ENCODE data around the gene CARMIL1. TPM values are rescaled to one million over a fixed set of nuclear protein-coding genes. Genes with fewer than 3 reads are reported as not detected.

CARMIL1 gene
- total and polyA plus RNA-seq, 7 experiments from 2014 or later, result 2.2 to 12.8 (median 9.3) TPM

GRCh38 chr6:25576919-25577318 is 297.7 kb downstream of the CARMIL1 start:
- Mint-ChIP-seq H3K27ac (no peak overlapping the region), H3K4me1 (peaks cover 1 to 20% (median 13%) of the 10 kb centered on the region in 7 donors), H3K9me3 (no peaks in the 10 kb centered on the region), H3K4me3 (no peak overlapping the region), H3K27me3 (peaks cover 0 to 7% (median 0%) of the 10 kb centered on the region in 5 donors), H3K36me3 (peaks cover 0 to 22% (median 9%) of the 10 kb centered on the region in 5 donors)
- no peak for DNase-seq
- ATAC-seq, result no peak
- H3K4me1 ChIP-seq (ENCODE audit: control insufficient read depth in 2 of 2, insufficient read depth in 2 of 2, low read length in 2 of 2), result peaks cover 0 to 8% of the 10 kb centered on the region in 2 donors
- ChIA-PET POLR2A (no interaction called here), CTCF (interaction anchor here (0.9 kb wide), 1 partner anchor 22 kb away, joined by 3 read pairs; no protein-coding TSS in a partner anchor)
- H3K4me3 ChIP-seq (ENCODE audit: low read length), result no peak overlapping the region
- no peaks in the 10 kb centered on the region for H3K9me3 ChIP-seq (ENCODE audit: control insufficient read depth in 2 of 3, low read length in 3 of 3)
- H3K27me3 ChIP-seq (ENCODE audit: control insufficient read depth in 2 of 2, insufficient read depth in 2 of 2, low read length in 2 of 2), result no peaks in the 10 kb centered on the region
- no peak overlapping the region for H3K27ac ChIP-seq (ENCODE audit: low read depth, low read length)
- intact Hi-C loops (cut with micrococcal nuclease), result no loop called here
- no peaks in the 10 kb centered on the region for H3K36me3 ChIP-seq (ENCODE audit: control insufficient read depth in 2 of 3, insufficient read depth in 3 of 3, low read length in 3 of 3)

GRCh38 chr6:25578538-25578937 is 299.4 kb downstream of the CARMIL1 start:
- Mint-ChIP-seq H3K4me3 (no peak overlapping the region), H3K4me1 (peaks cover 1 to 29% (median 17%) of the 10 kb centered on the region in 7 donors)

GRCh38 chr6:25579391-25579883 is 300.3 kb downstream of the CARMIL1 start:
- Mint-ChIP-seq H3K36me3 (peaks cover 0 to 39% (median 26%) of the 10 kb centered on the region in 5 donors), H3K4me1 (peaks cover 1 to 29% (median 17%) of the 10 kb centered on the region in 7 donors), H3K27me3 (peaks cover 0 to 2% (median 0%) of the 10 kb centered on the region in 5 donors), H3K27ac (peak overlapping the region in 3 of 9 donors; percentile 46 to 68 (median 59)), H3K4me3 (peak overlapping the region in 2 of 10 donors; percentile 14 to 28), H3K9me3 (no peaks in the 10 kb centered on the region)
- DNase-seq (no peak), ATAC-seq (no peak)
- Histone ChIP-seq H3K9me3 (ENCODE audit: control insufficient read depth in 2 of 3, low read length in 3 of 3) (no peaks in the 10 kb centered on the region), H3K36me3 (ENCODE audit: control insufficient read depth in 2 of 3, insufficient read depth in 3 of 3, low read length in 3 of 3) (peaks cover 0 to 6% (median 0%) of the 10 kb centered on the region in 3 experiments), H3K4me1 (ENCODE audit: control insufficient read depth in 2 of 2, insufficient read depth in 2 of 2, low read length in 2 of 2) (peaks cover 0 to 8% of the 10 kb centered on the region in 2 donors), H3K27ac (ENCODE audit: low read depth, low read length) (no peak overlapping the region), H3K4me3 (ENCODE audit: low read length) (no peak overlapping the region), H3K27me3 (ENCODE audit: control insufficient read depth in 2 of 2, insufficient read depth in 2 of 2, low read length in 2 of 2) (no peaks in the 10 kb centered on the region)
- intact Hi-C loops (cut with micrococcal nuclease), result no loop called here
- CTCF ChIA-PET, result interaction anchor here (0.6 to 0.8 kb wide), 2 partner anchors 24 to 25 kb away, joined by 3 read pairs; no protein-coding TSS in a partner anchor
- POLR2A ChIA-PET, result no interaction called here

More at GRCh38 chr6:25578538-25578937, 299.4 kb downstream of the CARMIL1 start:
- H3K36me3 ChIP-seq (ENCODE audit: control insufficient read depth in 2 of 3, insufficient read depth in 3 of 3, low read length in 3 of 3), result peaks cover 0 to 6% (median 0%) of the 10 kb centered on the region in 3 experiments
- intact Hi-C loops (cut with micrococcal nuclease), result no loop called here
- no peaks in the 10 kb centered on the region for H3K9me3 Mint-ChIP-seq
- no peak overlapping the region for H3K27ac ChIP-seq (ENCODE audit: low read depth, low read length)
- POLR2A ChIA-PET, result no interaction called here
- no peaks in the 10 kb centered on the region for H3K9me3 ChIP-seq (ENCODE audit: control insufficient read depth in 2 of 3, low read length in 3 of 3)
- DNase-seq (no peak), ATAC-seq (no peak)
- H3K36me3 Mint-ChIP-seq, result peaks cover 0 to 35% (median 22%) of the 10 kb centered on the region in 5 donors
- CTCF ChIA-PET, result no interaction called here
- H3K4me1 ChIP-seq (ENCODE audit: control insufficient read depth in 2 of 2, insufficient read depth in 2 of 2, low read length in 2 of 2), result peaks cover 0 to 8% of the 10 kb centered on the region in 2 donors
- H3K4me3 ChIP-seq (ENCODE audit: low read length), result no peak overlapping the region
- H3K27me3 Mint-ChIP-seq, result peaks cover 0 to 4% (median 0%) of the 10 kb centered on the region in 5 donors
- H3K27ac Mint-ChIP-seq, result no peak overlapping the region
- H3K27me3 ChIP-seq (ENCODE audit: control insufficient read depth in 2 of 2, insufficient read depth in 2 of 2, low read length in 2 of 2), result no peaks in the 10 kb centered on the region

DNA sequence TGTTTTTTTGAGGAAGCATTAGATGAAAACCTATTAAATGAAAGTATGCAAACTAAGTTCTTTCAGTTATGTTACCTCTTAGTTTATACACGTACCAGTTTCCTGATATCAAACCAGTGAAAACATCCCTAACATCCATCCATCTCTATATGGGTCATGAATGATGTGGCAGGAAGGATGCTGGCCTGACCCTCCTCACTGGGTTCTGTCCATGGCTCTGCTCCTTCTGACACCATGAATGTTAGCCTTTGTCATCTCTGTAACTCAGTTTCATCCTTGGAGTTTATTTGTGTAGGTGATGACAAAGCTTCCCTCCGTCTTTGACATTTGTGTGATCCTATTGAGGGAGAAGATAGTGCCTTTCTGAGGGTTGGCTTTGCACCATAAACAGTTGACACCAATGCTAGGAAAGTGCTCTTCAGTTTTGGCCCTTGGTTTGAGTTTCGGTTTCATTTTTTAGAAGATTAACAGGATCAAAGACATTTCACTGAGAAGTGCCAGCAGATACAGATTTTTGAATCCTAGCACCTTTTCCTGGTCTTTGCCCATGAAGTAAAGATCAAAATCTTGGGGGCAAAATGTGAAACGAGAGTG is 300.8 kb downstream of the CARMIL1 start:
- H3K27me3 ChIP-seq (ENCODE audit: control insufficient read depth in 2 of 2, insufficient read depth in 2 of 2, low read length in 2 of 2), result no peaks in the 10 kb centered on the region
- no peak overlapping the region for H3K4me3 ChIP-seq (ENCODE audit: low read length)
- H3K4me1 Mint-ChIP-seq, result peaks cover 0 to 29% (median 17%) of the 10 kb centered on the region in 7 donors
- H3K27me3 Mint-ChIP-seq, result peaks cover 0 to 2% (median 0%) of the 10 kb centered on the region in 5 donors
- intact Hi-C loops (cut with micrococcal nuclease), result no loop called here
- H3K9me3 Mint-ChIP-seq, result no peaks in the 10 kb centered on the region
- ChIA-PET POLR2A (no interaction called here), CTCF (interaction anchor here (0.8 kb wide), 1 partner anchor 25 kb away, joined by 3 read pairs; no protein-coding TSS in a partner anchor)
- H3K27ac Mint-ChIP-seq, result peak overlapping the region in 7 of 9 donors; percentile 6 to 80 (median 46)
- no peak overlapping the region for H3K27ac ChIP-seq (ENCODE audit: low read depth, low read length)
- H3K4me3 Mint-ChIP-seq, result peak overlapping the region in 7 of 10 donors; percentile 1 to 58 (median 18)
- peaks cover 0 to 6% (median 0%) of the 10 kb centered on the region in 3 experiments for H3K36me3 ChIP-seq (ENCODE audit: control insufficient read depth in 2 of 3, insufficient read depth in 3 of 3, low read length in 3 of 3)
- no peak for DNase-seq
- peaks cover 0 to 40% (median 28%) of the 10 kb centered on the region in 5 donors for H3K36me3 Mint-ChIP-seq
- H3K9me3 ChIP-seq (ENCODE audit: control insufficient read depth in 2 of 3, low read length in 3 of 3), result no peaks in the 10 kb centered on the region
- H3K4me1 ChIP-seq (ENCODE audit: control insufficient read depth in 2 of 2, insufficient read depth in 2 of 2, low read length in 2 of 2), result peaks cover 0 to 8% of the 10 kb centered on the region in 2 donors
- ATAC-seq, result no peak

DNA sequence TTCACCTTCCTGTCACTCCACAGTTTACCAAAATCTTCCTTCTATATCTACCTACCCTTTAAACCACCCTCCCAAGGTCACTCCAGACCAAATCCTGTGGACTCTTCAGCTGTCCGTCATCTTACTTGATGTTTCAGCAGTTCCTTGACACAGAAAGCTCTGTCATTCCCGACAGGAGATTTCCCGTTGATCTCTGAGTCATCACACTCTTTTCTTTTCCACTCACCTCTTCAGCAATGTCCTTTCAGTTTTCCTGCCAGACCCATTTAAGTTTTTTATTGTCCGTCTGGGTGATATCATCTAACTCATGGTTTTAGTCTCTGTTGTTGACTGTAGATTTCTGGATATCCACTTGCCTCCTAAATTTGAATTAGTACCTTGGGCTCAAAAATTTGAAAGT is 302.9 kb downstream of the CARMIL1 start:
- H3K27me3 Mint-ChIP-seq, result no peaks in the 10 kb centered on the region
- intact Hi-C loops (cut with micrococcal nuclease), result no loop called here
- no peak overlapping the region for H3K4me3 ChIP-seq (ENCODE audit: low read length)
- no peaks in the 10 kb centered on the region for H3K9me3 Mint-ChIP-seq
- peak overlapping the region in 1 of 9 donors; percentile 11 for H3K27ac Mint-ChIP-seq
- H3K27me3 ChIP-seq (ENCODE audit: control insufficient read depth in 2 of 2, insufficient read depth in 2 of 2, low read length in 2 of 2), result no peaks in the 10 kb centered on the region
- DNase-seq (no peak), ATAC-seq (no peak)
- ChIA-PET POLR2A (no interaction called here), CTCF (no interaction called here)
- peaks cover 0 to 8% of the 10 kb centered on the region in 2 donors for H3K4me1 ChIP-seq (ENCODE audit: control insufficient read depth in 2 of 2, insufficient read depth in 2 of 2, low read length in 2 of 2)
- peaks cover 0 to 29% (median 17%) of the 10 kb centered on the region in 7 donors for H3K4me1 Mint-ChIP-seq
- no peaks in the 10 kb centered on the region for H3K9me3 ChIP-seq (ENCODE audit: control insufficient read depth in 2 of 3, low read length in 3 of 3)
- peaks cover 0 to 40% (median 28%) of the 10 kb centered on the region in 5 donors for H3K36me3 Mint-ChIP-seq
- H3K36me3 ChIP-seq (ENCODE audit: control insufficient read depth in 2 of 3, insufficient read depth in 3 of 3, low read length in 3 of 3), result peaks cover 0 to 6% (median 0%) of the 10 kb centered on the region in 3 experiments
- H3K27ac ChIP-seq (ENCODE audit: low read depth, low read length), result no peak overlapping the region
- H3K4me3 Mint-ChIP-seq, result no peak overlapping the region

GRCh38 chr6:25583099-25583498 is 303.9 kb downstream of the CARMIL1 start:
- Histone ChIP-seq H3K27me3 (ENCODE audit: control insufficient read depth in 2 of 2, insufficient read depth in 2 of 2, low read length in 2 of 2) (no peaks in the 10 kb centered on the region), H3K4me3 (ENCODE audit: low read length) (no peak overlapping the region), H3K9me3 (ENCODE audit: control insufficient read depth in 2 of 3, low read length in 3 of 3) (no peaks in the 10 kb centered on the region), H3K36me3 (ENCODE audit: control insufficient read depth in 2 of 3, insufficient read depth in 3 of 3, low read length in 3 of 3) (peaks cover 0 to 6% (median 0%) of the 10 kb centered on the region in 3 experiments), H3K4me1 (ENCODE audit: control insufficient read depth in 2 of 2, insufficient read depth in 2 of 2, low read length in 2 of 2) (peaks cover 0 to 8% of the 10 kb centered on the region in 2 donors), H3K27ac (ENCODE audit: low read depth, low read length) (no peak overlapping the region)
- no peak for DNase-seq
- no peaks in the 10 kb centered on the region for H3K9me3 Mint-ChIP-seq
- intact Hi-C loops (cut with micrococcal nuclease), result no loop called here
- ChIA-PET CTCF (no interaction called here), POLR2A (no interaction called here)
- no peak overlapping the region for H3K4me3 Mint-ChIP-seq
- H3K36me3 Mint-ChIP-seq, result peaks cover 0 to 38% (median 28%) of the 10 kb centered on the region in 5 donors
- ATAC-seq, result no peak
- peaks cover 0 to 29% (median 15%) of the 10 kb centered on the region in 7 donors for H3K4me1 Mint-ChIP-seq
- H3K27me3 Mint-ChIP-seq, result no peaks in the 10 kb centered on the region
- H3K27ac Mint-ChIP-seq, result peak overlapping the region in 1 of 9 donors; percentile 4

Data from naive thymus-derived CD4-positive, alpha-beta T cell (primary cell).